Immature natural killer cell (primary cell): ENCODE measurements around the gene GALNT16. TPM values are rescaled to one million over a fixed set of nuclear protein-coding genes. Genes with fewer than 3 reads are reported as not detected.

Experiments used
- DNase-seq, 3 donors: peaks; one replicate each; pipeline ENCODE4 v3.0.0; 2022; ENCODE audit warnings: mixed read lengths in 1 of 3
- H3K27ac Mint-ChIP-seq, 6 donors: one replicate each; pipeline ENCODE4 v1.8.0; 2020; ENCODE audit warnings: mixed read lengths in 6 of 6, mild to moderate bottlenecking in 5 of 6, inconsistent platforms in 4 of 6, moderate library complexity in 3 of 6
- H3K27me3 Mint-ChIP-seq, 3 donors: one replicate each; pipeline ENCODE4 v1.8.0; 2020 to 2021; ENCODE audit warnings: low read depth in 3 of 3, mild to moderate bottlenecking in 3 of 3, mixed read lengths in 3 of 3, moderate library complexity in 3 of 3, inconsistent platforms in 1 of 3
- H3K36me3 Mint-ChIP-seq, 3 donors: one replicate each; pipeline ENCODE4 v1.8.0; 2020; ENCODE audit warnings: mixed read lengths in 3 of 3, inconsistent platforms in 2 of 3, mild to moderate bottlenecking in 2 of 3
- H3K4me1 Mint-ChIP-seq, 2 donors: one replicate each; pipeline ENCODE4 v1.8.0; 2020; ENCODE audit warnings: inconsistent platforms in 2 of 2, mild to moderate bottlenecking in 2 of 2, mixed read lengths in 2 of 2, moderate library complexity in 1 of 2
- H3K4me3 Mint-ChIP-seq, 5 donors: one replicate each; pipeline ENCODE4 v1.8.0; 2020; ENCODE audit warnings: mild to moderate bottlenecking in 5 of 5, mixed read lengths in 5 of 5, inconsistent platforms in 3 of 5, moderate library complexity in 3 of 5
- H3K9me3 Mint-ChIP-seq, 6 donors: one replicate each; pipeline ENCODE4 v1.8.0; 2020; ENCODE audit warnings: mild to moderate bottlenecking in 6 of 6, mixed read lengths in 6 of 6, inconsistent platforms in 4 of 6, moderate library complexity in 3 of 6
- polyA plus RNA-seq, 3 donors: library from polyadenylated mRNA; unstranded; fragments of 300-500 nt; fragmentation: Illumina TruSeq; gene quantifications; one replicate each; pipeline ENCODE4 v1.2.3, GENCODE V29; 2021

Gene GALNT16
- polyA plus RNA-seq, 3 donors from 2014 or later: not detected

DNA sequence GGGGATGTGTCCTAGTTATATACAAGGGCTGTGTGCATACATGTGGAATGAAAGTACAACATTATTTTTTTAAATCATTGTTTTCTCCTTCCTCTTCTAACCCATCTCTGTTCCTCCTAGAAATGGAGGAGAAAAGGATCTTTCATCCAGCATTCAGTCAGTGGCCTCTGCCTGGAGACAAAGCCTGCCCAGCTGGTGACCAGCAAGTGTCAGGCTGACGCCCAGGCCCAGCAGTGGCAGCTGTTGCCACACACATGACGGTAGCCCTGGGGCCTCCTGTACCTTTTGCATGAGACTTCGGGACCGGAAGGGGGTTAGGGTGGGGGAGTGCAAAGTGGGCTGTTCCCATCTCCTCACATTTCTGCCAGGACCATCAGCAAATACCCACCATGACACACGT, 92.0 kb downstream of the GALNT16 start:
- Mint-ChIP-seq H3K4me1 (peaks cover 8 to 10% of the 10 kb centered on the region in 2 donors), H3K9me3 (no peaks in the 10 kb centered on the region), H3K27ac (no peak overlapping the region), H3K4me3 (no peak overlapping the region), H3K36me3 (no peaks in the 10 kb centered on the region), H3K27me3 (peaks cover 5 to 9% (median 8%) of the 10 kb centered on the region in 3 donors)
- no peak for DNase-seq

- peaks cover 8 to 10% of the 10 kb centered on the region in 2 donors for H3K4me1 Mint-ChIP-seq
- no peaks in the 10 kb centered on the region for H3K9me3 Mint-ChIP-seq
- H3K36me3 Mint-ChIP-seq: no peaks in the 10 kb centered on the region
- H3K27me3 Mint-ChIP-seq: peaks cover 5 to 8% (median 6%) of the 10 kb centered on the region in 3 donors
- H3K27ac Mint-ChIP-seq: no peak overlapping the region
- H3K4me3 Mint-ChIP-seq: no peak overlapping the region
- no peak for DNase-seq
These were observed 93.2 kb downstream of the GALNT16 start for GRCh38 chr14:69353168-69353567.

- Mint-ChIP-seq H3K4me1 (peaks cover 8 to 10% of the 10 kb centered on the region in 2 donors), H3K4me3 (peak overlapping the region in 4 of 5 donors; percentile 34 to 51 (median 40)), H3K27ac (peak overlapping the region in 5 of 6 donors; percentile 17 to 83 (median 76)), H3K9me3 (no peaks in the 10 kb centered on the region), H3K27me3 (peaks cover 3 to 8% (median 5%) of the 10 kb centered on the region in 3 donors), H3K36me3 (no peaks in the 10 kb centered on the region)
- DNase-seq: peak; percentile 13 to 29 (median 19)
These were observed 94.6 kb downstream of the GALNT16 start for GRCh38 chr14:69354383-69355153.

GRCh38 chr14:69355154-69355597, 95.2 kb downstream of the GALNT16 start:
- H3K27ac Mint-ChIP-seq: peak overlapping the region in 1 of 6 donors; percentile 66
- peaks cover 8 to 10% of the 10 kb centered on the region in 2 donors for H3K4me1 Mint-ChIP-seq
- no peak for DNase-seq
- H3K36me3 Mint-ChIP-seq: no peaks in the 10 kb centered on the region
- no peak overlapping the region for H3K4me3 Mint-ChIP-seq
- no peaks in the 10 kb centered on the region for H3K9me3 Mint-ChIP-seq
- H3K27me3 Mint-ChIP-seq: peaks cover 0 to 8% (median 4%) of the 10 kb centered on the region in 3 donors

DNA sequence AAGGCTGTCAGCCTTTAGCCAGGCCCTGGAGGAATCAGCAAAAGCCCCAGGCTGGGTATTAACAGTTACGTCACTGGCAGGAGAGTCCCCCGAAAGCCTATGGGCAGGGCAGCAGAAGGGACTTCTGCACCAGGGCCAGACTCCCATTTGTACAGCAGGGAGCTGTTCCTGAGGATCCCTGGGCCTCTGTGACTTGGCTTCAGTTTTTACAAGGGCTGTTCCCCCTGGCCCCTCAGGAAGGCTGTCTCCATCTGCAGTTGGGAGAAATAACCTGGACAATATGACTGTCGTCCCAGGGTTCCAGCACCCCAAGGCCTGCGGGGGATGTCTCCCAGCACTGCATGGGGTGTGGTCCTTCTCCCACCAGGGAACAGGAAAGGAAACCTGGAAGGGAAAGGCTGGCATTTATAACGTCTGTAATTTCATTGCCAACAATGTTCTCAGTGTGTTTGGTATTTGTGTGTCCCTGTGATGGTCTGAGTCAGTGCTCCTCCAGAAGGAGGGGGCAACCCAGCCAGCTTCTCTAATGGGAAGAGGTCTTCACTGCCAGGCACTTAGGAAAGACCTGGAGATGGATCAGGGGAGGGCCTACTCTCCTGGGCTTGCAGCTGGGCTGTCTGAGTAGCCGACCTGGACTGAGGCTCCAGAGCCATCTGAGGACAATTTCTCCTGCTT, 95.8 kb downstream of the GALNT16 start:
- no peak overlapping the region for H3K27ac Mint-ChIP-seq
- H3K9me3 Mint-ChIP-seq: no peaks in the 10 kb centered on the region
- no peak for DNase-seq
- peaks cover 0 to 8% (median 4%) of the 10 kb centered on the region in 3 donors for H3K27me3 Mint-ChIP-seq
- H3K36me3 Mint-ChIP-seq: no peaks in the 10 kb centered on the region
- peaks cover 8 to 10% of the 10 kb centered on the region in 2 donors for H3K4me1 Mint-ChIP-seq
- no peak overlapping the region for H3K4me3 Mint-ChIP-seq

- no peak for DNase-seq
- Mint-ChIP-seq H3K4me3 (no peak overlapping the region), H3K27me3 (peaks cover 0 to 5% (median 4%) of the 10 kb centered on the region in 3 donors), H3K9me3 (no peaks in the 10 kb centered on the region), H3K4me1 (peaks cover 8 to 10% of the 10 kb centered on the region in 2 donors), H3K36me3 (no peaks in the 10 kb centered on the region), H3K27ac (no peak overlapping the region)
These were observed 97.1 kb downstream of the GALNT16 start for GRCh38 chr14:69356903-69357543.

- Mint-ChIP-seq H3K27me3 (peaks cover 0 to 5% (median 4%) of the 10 kb centered on the region in 3 donors), H3K27ac (no peak overlapping the region), H3K4me3 (no peak overlapping the region), H3K4me1 (peaks cover 8 to 10% of the 10 kb centered on the region in 2 donors), H3K9me3 (no peaks in the 10 kb centered on the region), H3K36me3 (no peaks in the 10 kb centered on the region)
- no peak for DNase-seq
These were observed 97.7 kb downstream of the GALNT16 start for GRCh38 chr14:69357544-69358200.

GRCh38 chr14:69358233-69358963, 98.4 kb downstream of the GALNT16 start:
- Mint-ChIP-seq H3K4me3 (no peak overlapping the region), H3K4me1 (peaks cover 8 to 10% of the 10 kb centered on the region in 2 donors), H3K27me3 (peaks cover 0 to 10% (median 4%) of the 10 kb centered on the region in 3 donors), H3K36me3 (no peaks in the 10 kb centered on the region), H3K9me3 (no peaks in the 10 kb centered on the region), H3K27ac (no peak overlapping the region)
- DNase-seq: no peak

GRCh38 chr14:69358966-69359365, 99.0 kb downstream of the GALNT16 start:
- peaks cover 0 to 10% (median 2%) of the 10 kb centered on the region in 3 donors for H3K27me3 Mint-ChIP-seq
- no peak overlapping the region for H3K4me3 Mint-ChIP-seq
- no peak for DNase-seq
- H3K36me3 Mint-ChIP-seq: no peaks in the 10 kb centered on the region
- H3K9me3 Mint-ChIP-seq: no peaks in the 10 kb centered on the region
- no peak overlapping the region for H3K27ac Mint-ChIP-seq
- peaks cover 8 to 10% of the 10 kb centered on the region in 2 donors for H3K4me1 Mint-ChIP-seq

- Mint-ChIP-seq H3K27ac (no peak overlapping the region), H3K36me3 (no peaks in the 10 kb centered on the region), H3K9me3 (no peaks in the 10 kb centered on the region), H3K4me3 (no peak overlapping the region), H3K4me1 (no peaks in the 10 kb centered on the region), H3K27me3 (peaks cover 0 to 10% (median 2%) of the 10 kb centered on the region in 3 donors)
- DNase-seq: no peak
These were observed 100.6 kb downstream of the GALNT16 start for GRCh38 chr14:69360438-69361108.

DNA sequence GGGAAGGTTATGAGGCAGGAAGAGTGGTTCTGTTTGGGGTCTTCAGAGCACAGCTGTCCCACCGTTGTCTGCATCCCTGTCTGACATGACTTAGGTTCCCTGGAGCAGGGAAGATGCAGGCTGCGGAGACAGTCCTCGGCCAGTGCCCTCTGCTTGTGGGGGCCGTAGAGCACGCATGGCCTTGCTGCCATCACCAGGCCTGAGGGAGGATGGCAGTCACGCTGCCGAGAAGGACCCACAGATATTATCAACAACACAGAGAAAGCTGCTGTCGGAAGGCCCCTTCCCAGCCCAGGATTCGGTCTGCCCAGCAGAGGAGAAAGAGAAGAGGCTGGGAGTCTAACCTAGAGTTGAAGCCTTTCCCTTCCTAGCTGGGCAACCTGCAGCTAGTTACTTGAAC, 103.1 kb downstream of the GALNT16 start:
- Mint-ChIP-seq H3K36me3 (peaks cover 0 to 4% (median 0%) of the 10 kb centered on the region in 3 donors), H3K27ac (no peak overlapping the region), H3K9me3 (no peaks in the 10 kb centered on the region), H3K27me3 (peaks cover 2 to 10% (median 3%) of the 10 kb centered on the region in 3 donors), H3K4me1 (no peaks in the 10 kb centered on the region), H3K4me3 (no peak overlapping the region)
- DNase-seq: no peak

DNA sequence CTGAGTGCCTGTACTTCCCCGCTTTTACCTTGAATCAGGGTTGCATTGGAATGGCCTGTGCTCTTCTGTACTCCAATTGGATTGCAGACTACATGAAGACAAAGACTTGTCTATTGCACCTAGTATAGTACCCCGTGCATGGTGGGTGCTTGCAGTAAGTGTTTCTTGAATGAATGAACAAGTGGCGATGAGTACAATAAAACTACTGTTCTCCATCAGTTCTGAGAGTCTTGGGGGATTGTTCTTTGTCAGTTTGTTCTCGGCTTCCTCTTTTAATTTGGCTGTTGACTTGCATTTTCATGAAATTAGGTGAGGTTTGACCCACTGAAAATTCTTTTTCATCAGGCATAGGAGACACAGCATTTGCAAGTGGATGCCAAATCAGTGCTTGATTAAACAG, 104.0 kb downstream of the GALNT16 start:
- Mint-ChIP-seq H3K9me3 (no peaks in the 10 kb centered on the region), H3K4me3 (no peak overlapping the region), H3K27ac (no peak overlapping the region), H3K27me3 (peaks cover 2 to 6% (median 3%) of the 10 kb centered on the region in 3 donors), H3K4me1 (no peaks in the 10 kb centered on the region), H3K36me3 (peaks cover 0 to 4% (median 0%) of the 10 kb centered on the region in 3 donors)
- DNase-seq: no peak
